Activated CD8-positive, alpha-beta memory T cell treated with anti-CD3 and anti-CD28 coated beads for 36 hours (primary cell): ENCODE results near the gene YBX1. TPM values are rescaled to one million over a fixed set of nuclear protein-coding genes. Genes with fewer than 3 reads are reported as not detected.
"Not testable (repeated sequence)": the region's sequence is repeated elsewhere in the genome, so short reads cannot be mapped to it uniquely, and the experiment has no call there.

ENCODE experiments used
- CTCF ChIA-PET: fragments of 350-600 bp; sonication (Branson Sonifier 250); formaldehyde crosslinking; loops from one replicate; lab custom pipeline; 2021; ENCODE audit warnings: antibody characterized with exemption; lab: Charles Lee
- POLR2A ChIA-PET: fragments of 350-600 bp; sonication (Branson Sonifier 250); formaldehyde crosslinking; loops from one replicate; lab custom pipeline; 2021; ENCODE audit warnings: antibody characterized with exemption; lab: Charles Lee
- total RNA-seq, 2 experiments: library from RNA; stranded (reverse); gene quantifications; one replicate each; pipeline ENCODE4 v1.2.3, GENCODE V29; 2021

Gene YBX1
- total RNA-seq, 2 experiments from 2014 or later = 1,420 to 1,437 TPM

GRCh38 chr1:42741706-42742105 lies 59.5 kb downstream of the YBX1 start:
- CTCF ChIA-PET = no interaction called here
- POLR2A ChIA-PET = no interaction called here

- ChIA-PET POLR2A (no interaction called here), CTCF (no interaction called here)
Observed at GRCh38 chr1:42742141-42742540, 59.9 kb downstream of the YBX1 start.

- CTCF ChIA-PET = no interaction called here
Observed at GRCh38 chr1:42742617-42743316, 60.5 kb downstream of the YBX1 start.

GRCh38 chr1:42743317-42744147 lies 61.3 kb downstream of the YBX1 start:
- POLR2A ChIA-PET = no interaction called here
- CTCF ChIA-PET = no interaction called here

More at GRCh38 chr1:42742617-42743316, 60.5 kb downstream of the YBX1 start:
- POLR2A ChIA-PET = no interaction called here

- CTCF ChIA-PET = no interaction called here
- POLR2A ChIA-PET = no interaction called here
Observed at GRCh38 chr1:42744148-42744413, 61.9 kb downstream of the YBX1 start.

GRCh38 chr1:42745851-42746250 lies 63.6 kb downstream of the YBX1 start:
- CTCF ChIA-PET = interaction anchor here (1.4 kb wide), 1 partner anchor 20 kb away, joined by 3 read pairs; no protein-coding TSS in a partner anchor
- POLR2A ChIA-PET = no interaction called here

- CTCF ChIA-PET = interaction anchor here (1.4 kb wide), 1 partner anchor 19 kb away, joined by 3 read pairs; no protein-coding TSS in a partner anchor
- POLR2A ChIA-PET = no interaction called here
Observed at GRCh38 chr1:42746436-42747105, 64.4 kb downstream of the YBX1 start.

- CTCF ChIA-PET = interaction anchor here (1.4 kb wide), 1 partner anchor 19 kb away, joined by 3 read pairs; no protein-coding TSS in a partner anchor
- POLR2A ChIA-PET = no interaction called here
Observed at GRCh38 chr1:42747125-42747524, 64.9 kb downstream of the YBX1 start.

- ChIA-PET CTCF (no interaction called here), POLR2A (no interaction called here)
Observed at GRCh38 chr1:42748021-42748420, 65.8 kb downstream of the YBX1 start.

GRCh38 chr1:42748461-42749410 lies 66.5 kb downstream of the YBX1 start:
- CTCF ChIA-PET = interaction anchor here (1.0 kb wide), 1 partner anchor 35 kb away, joined by 3 read pairs; no protein-coding TSS in a partner anchor
- POLR2A ChIA-PET = interaction anchor here (0.7 kb wide), 1 partner anchor 574 kb away, joined by 3 read pairs; no protein-coding TSS in a partner anchor

- CTCF ChIA-PET = no interaction called here
- POLR2A ChIA-PET = interaction anchor here (0.7 kb wide), 1 partner anchor 575 kb away, joined by 3 read pairs; no protein-coding TSS in a partner anchor
Observed at GRCh38 chr1:42750041-42750440, 67.8 kb downstream of the YBX1 start.

- POLR2A ChIA-PET = interaction anchor here (1.1 kb wide), 1 partner anchor 16 kb away, joined by 3 read pairs; the partner anchor contains the start of genes C1orf50 and P3H1
- CTCF ChIA-PET = not testable (repeated sequence)
Observed at GRCh38 chr1:42751511-42752070, 69.4 kb downstream of the YBX1 start.

- CTCF ChIA-PET = no interaction called here
- POLR2A ChIA-PET = interaction anchor here (1.1 kb wide), 1 partner anchor 15 kb away, joined by 3 read pairs; the partner anchor contains the start of genes C1orf50 and P3H1
Observed at GRCh38 chr1:42752284-42752683, 70.1 kb downstream of the YBX1 start.

- ChIA-PET POLR2A (interaction anchor here (0.7 kb wide), 1 partner anchor 1393 kb away, joined by 4 read pairs; no protein-coding TSS in a partner anchor), CTCF (no interaction called here)
Observed at GRCh38 chr1:42753070-42753469, 70.9 kb downstream of the YBX1 start.
